Esophagus squamous epithelium (tissue), 4 donors: Measurements from ENCODE around the gene GOLGA5.

Source experiments
- POLR2A ChIP-seq, 4 donors: fragments of 450-650 bp; IDR thresholded peaks; one replicate each; pipeline ENCODE4 v1.6.1; 2017; ENCODE audit warnings: antibody characterized with exemption in 4 of 4, mild to moderate bottlenecking in 4 of 4, moderate library complexity in 3 of 4
- TF ChIP-seq, protein P1 (sequence below), 6 experiments: fragments of 450-650 bp in 4 of 6; fragments of 200-600 bp in 2 of 6; sonication (generic) in 2 of 6; IDR thresholded peaks; one replicate each; pipeline ENCODE4 v1.5.1; 2016 to 2019; ENCODE audit warnings: antibody characterized with exemption in 6 of 6, mild to moderate bottlenecking in 4 of 6, moderate library complexity in 4 of 6

GRCh38 chr14:92888896-92889295 is 94.8 kb downstream of the GOLGA5 start:
- TF ChIP-seq, protein P1, sequence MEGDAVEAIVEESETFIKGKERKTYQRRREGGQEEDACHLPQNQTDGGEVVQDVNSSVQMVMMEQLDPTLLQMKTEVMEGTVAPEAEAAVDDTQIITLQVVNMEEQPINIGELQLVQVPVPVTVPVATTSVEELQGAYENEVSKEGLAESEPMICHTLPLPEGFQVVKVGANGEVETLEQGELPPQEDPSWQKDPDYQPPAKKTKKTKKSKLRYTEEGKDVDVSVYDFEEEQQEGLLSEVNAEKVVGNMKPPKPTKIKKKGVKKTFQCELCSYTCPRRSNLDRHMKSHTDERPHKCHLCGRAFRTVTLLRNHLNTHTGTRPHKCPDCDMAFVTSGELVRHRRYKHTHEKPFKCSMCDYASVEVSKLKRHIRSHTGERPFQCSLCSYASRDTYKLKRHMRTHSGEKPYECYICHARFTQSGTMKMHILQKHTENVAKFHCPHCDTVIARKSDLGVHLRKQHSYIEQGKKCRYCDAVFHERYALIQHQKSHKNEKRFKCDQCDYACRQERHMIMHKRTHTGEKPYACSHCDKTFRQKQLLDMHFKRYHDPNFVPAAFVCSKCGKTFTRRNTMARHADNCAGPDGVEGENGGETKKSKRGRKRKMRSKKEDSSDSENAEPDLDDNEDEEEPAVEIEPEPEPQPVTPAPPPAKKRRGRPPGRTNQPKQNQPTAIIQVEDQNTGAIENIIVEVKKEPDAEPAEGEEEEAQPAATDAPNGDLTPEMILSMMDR (IDR thresholded peaks at IDR 0.05) = no peak
- no peak for TF ChIP-seq POLR2A (IDR thresholded peaks at IDR 0.05)
